ENCODE measurements around the gene ZBTB37. TPM values are rescaled to one million over a fixed set of nuclear protein-coding genes. Genes with fewer than 3 reads are reported as not detected.
"Not testable (repeated sequence)": the region's sequence is repeated elsewhere in the genome, so short reads cannot be mapped to it uniquely, and the experiment has no call there.

Gene ZBTB37
- total and polyA plus RNA-seq, 3 donors from 2014 or later: 21.2 to 28.7 (median 22.6) TPM

- H3K36me3 ChIP-seq (ENCODE audit: low read depth, missing control alignments): no peaks in the 10 kb centered on the region
- no peaks in the 10 kb centered on the region for H3K27me3 ChIP-seq
- intact Hi-C loops (cut with DNase I; ENCODE audit: low total_unique reads): no loop called here
- DNase-seq: no peak
- no peaks in the 10 kb centered on the region for H3K9me3 ChIP-seq
- 66 to 70% methylated on average over 5 of the region's 5 CpGs for WGBS, 2 donors
- no peak overlapping the region for H3K27ac ChIP-seq
- no peak overlapping the region for H3K4me3 ChIP-seq
- H3K4me1 ChIP-seq: no peaks in the 10 kb centered on the region
- TF ChIP-seq, protein P1, sequence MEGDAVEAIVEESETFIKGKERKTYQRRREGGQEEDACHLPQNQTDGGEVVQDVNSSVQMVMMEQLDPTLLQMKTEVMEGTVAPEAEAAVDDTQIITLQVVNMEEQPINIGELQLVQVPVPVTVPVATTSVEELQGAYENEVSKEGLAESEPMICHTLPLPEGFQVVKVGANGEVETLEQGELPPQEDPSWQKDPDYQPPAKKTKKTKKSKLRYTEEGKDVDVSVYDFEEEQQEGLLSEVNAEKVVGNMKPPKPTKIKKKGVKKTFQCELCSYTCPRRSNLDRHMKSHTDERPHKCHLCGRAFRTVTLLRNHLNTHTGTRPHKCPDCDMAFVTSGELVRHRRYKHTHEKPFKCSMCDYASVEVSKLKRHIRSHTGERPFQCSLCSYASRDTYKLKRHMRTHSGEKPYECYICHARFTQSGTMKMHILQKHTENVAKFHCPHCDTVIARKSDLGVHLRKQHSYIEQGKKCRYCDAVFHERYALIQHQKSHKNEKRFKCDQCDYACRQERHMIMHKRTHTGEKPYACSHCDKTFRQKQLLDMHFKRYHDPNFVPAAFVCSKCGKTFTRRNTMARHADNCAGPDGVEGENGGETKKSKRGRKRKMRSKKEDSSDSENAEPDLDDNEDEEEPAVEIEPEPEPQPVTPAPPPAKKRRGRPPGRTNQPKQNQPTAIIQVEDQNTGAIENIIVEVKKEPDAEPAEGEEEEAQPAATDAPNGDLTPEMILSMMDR (IDR thresholded peaks at IDR 0.05): no peak
- no peak for TF ChIP-seq POLR2A (IDR thresholded peaks at IDR 0.05)
Measured at GRCh38 chr1:173853074-173853473, 15.1 kb upstream of the ZBTB37 start.

DNA sequence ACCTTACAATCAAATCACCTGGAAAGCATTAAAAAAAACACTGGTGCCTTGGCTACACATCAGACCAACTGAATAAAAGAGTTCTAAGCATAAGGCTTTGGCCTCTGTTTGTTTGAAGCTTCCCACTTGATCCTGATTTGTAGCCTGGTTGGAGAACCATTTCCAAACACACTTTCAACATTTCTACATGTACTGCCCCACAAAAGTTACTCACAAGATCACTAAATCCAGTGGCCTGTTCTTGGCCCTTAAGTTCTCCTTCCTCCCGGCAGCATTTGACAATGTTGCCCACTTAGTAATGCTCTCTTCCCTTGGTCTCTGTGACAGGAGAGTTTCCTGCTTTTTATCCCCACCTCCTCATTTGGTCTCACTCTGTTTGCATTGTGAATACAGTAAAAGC lies 12.2 kb upstream of the ZBTB37 start:
- H3K27ac ChIP-seq: no peak overlapping the region
- no peaks in the 10 kb centered on the region for H3K9me3 ChIP-seq
- H3K4me1 ChIP-seq: no peaks in the 10 kb centered on the region
- WGBS, 2 donors: 87 to 94% methylated on average over 1 of the region's 1 CpG
- H3K36me3 ChIP-seq (ENCODE audit: low read depth, missing control alignments): no peaks in the 10 kb centered on the region
- H3K4me3 ChIP-seq: no peak overlapping the region
- no peaks in the 10 kb centered on the region for H3K27me3 ChIP-seq
- DNase-seq: no peak
- intact Hi-C loops (cut with DNase I; ENCODE audit: low total_unique reads): no loop called here
- no peak for TF ChIP-seq POLR2A (IDR thresholded peaks at IDR 0.05)
- TF ChIP-seq, protein P1 (IDR thresholded peaks at IDR 0.05): no peak

DNA sequence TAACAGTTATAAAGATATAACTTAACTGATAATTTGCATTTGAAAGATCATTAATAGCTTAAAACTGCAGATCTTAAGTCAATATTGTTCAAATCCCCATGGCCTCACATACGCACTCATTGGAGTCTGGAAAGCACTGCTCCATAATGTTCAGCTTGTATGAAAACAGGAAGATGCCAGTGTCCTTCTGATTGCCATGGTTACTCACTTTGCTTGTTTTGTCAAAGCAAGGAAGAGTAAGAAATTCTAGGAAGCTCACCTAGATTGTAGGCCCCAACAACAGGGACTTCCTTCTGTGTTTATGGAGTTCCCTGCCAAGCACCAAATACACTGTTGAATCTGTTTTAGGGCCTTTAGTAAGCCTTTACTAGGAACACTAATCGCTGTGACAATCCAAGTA lies 11.3 kb upstream of the ZBTB37 start:
- no peaks in the 10 kb centered on the region for H3K27me3 ChIP-seq
- intact Hi-C loops (cut with DNase I; ENCODE audit: low total_unique reads): no loop called here
- no peaks in the 10 kb centered on the region for H3K4me1 ChIP-seq
- TF ChIP-seq, protein P1 (IDR thresholded peaks at IDR 0.05): no peak
- no peak for TF ChIP-seq POLR2A (IDR thresholded peaks at IDR 0.05)
- no peak overlapping the region for H3K4me3 ChIP-seq
- no peaks in the 10 kb centered on the region for H3K36me3 ChIP-seq (ENCODE audit: low read depth, missing control alignments)
- H3K27ac ChIP-seq: no peak overlapping the region
- no peak for DNase-seq
- H3K9me3 ChIP-seq: no peaks in the 10 kb centered on the region
- WGBS, 2 donors: 89 to 93% methylated on average over 2 of the region's 2 CpGs

- no peaks in the 10 kb centered on the region for H3K9me3 ChIP-seq
- 76 to 80% methylated on average over 4 of the region's 4 CpGs for WGBS, 2 donors
- H3K27me3 ChIP-seq: no peaks in the 10 kb centered on the region
- no peaks in the 10 kb centered on the region for H3K4me1 ChIP-seq
- no peak overlapping the region for H3K27ac ChIP-seq
- no peak for DNase-seq
- no peaks in the 10 kb centered on the region for H3K36me3 ChIP-seq (ENCODE audit: low read depth, missing control alignments)
- H3K4me3 ChIP-seq: no peak overlapping the region
- no peak for TF ChIP-seq POLR2A (IDR thresholded peaks at IDR 0.05)
- TF ChIP-seq, protein P1 (IDR thresholded peaks at IDR 0.05): no peak
- intact Hi-C loops (cut with DNase I; ENCODE audit: low total_unique reads): no loop called here
Measured at GRCh38 chr1:173857363-173857917, 10.7 kb upstream of the ZBTB37 start.

DNA sequence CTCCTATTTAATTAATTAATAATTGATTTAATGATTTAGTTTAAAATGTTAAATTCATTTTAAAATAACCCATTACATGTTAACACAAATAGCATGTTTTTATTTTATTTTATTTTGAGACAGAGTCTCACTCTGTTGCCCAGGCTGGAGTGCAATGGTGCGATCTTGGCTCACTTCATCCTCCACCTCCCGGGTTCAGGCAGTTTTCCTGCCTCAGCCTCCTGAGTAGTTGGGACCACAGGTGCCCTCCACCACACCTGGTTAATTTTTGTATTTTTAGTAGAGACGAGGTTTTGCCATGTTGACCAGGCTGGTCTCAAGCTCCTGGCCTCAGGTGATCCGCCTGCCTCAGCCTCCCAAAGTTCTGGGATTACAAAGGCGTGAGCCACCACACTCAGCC lies 8.6 kb upstream of the ZBTB37 start:
- H3K27ac ChIP-seq; H3K4me1 ChIP-seq; H3K9me3 ChIP-seq; intact Hi-C loops (cut with DNase I; ENCODE audit: low total_unique reads); H3K36me3 ChIP-seq (ENCODE audit: low read depth, missing control alignments); DNase-seq; H3K4me3 ChIP-seq; H3K27me3 ChIP-seq: not testable (repeated sequence)
- WGBS, 2 donors: 96 to 98% methylated on average over 5 of the region's 5 CpGs

Data from testis (tissue), 3 donors.